HG02943 (cell line): ENCODE measurements around the gene PSME1.

Experiments
- ATAC-seq: cut with Tn5 transposase; IDR thresholded peaks from one replicate; pipeline ENCODE4 v1.9.1; 2021; ENCODE audit warnings: mild to moderate bottlenecking, low read depth, moderate library complexity; ENCODE audit not compliant: unreplicated experiment

PSME1 gene

GRCh38 chr14:24135834-24136683 is at the start of gene PSME1:
TSS of gene PSME1 (plus strand) at chr14:24136194. CDS start at chr14:24136263, 69 bp downstream.
- peak; percentile 79 for ATAC-seq

- ATAC-seq = no peak
Observed at GRCh38 chr14:24087004-24087403, 49.0 kb upstream of the PSME1 start.

- no peak for ATAC-seq
Observed at GRCh38 chr14:24088095-24088494, 47.9 kb upstream of the PSME1 start.

- no peak for ATAC-seq
Observed at GRCh38 chr14:24089890-24090289, 46.1 kb upstream of the PSME1 start.

- ATAC-seq = no peak
Observed at GRCh38 chr14:24092110-24092504, 43.9 kb upstream of the PSME1 start.

GRCh38 chr14:24092505-24093206 is 43.3 kb upstream of the PSME1 start:
- ATAC-seq = no peak

- ATAC-seq = no peak
Observed at GRCh38 chr14:24093207-24093900, 42.6 kb upstream of the PSME1 start.

GRCh38 chr14:24093901-24094840 is 41.8 kb upstream of the PSME1 start, which contains the start of gene PCK2:
TSS of gene PCK2 (plus strand) at chr14:24094311. CDS start at chr14:24094406, 95 bp downstream.
- ATAC-seq = peak; percentile 48

GRCh38 chr14:24094841-24095270 is 41.1 kb upstream of the PSME1 start:
- ATAC-seq = no peak

GRCh38 chr14:24095271-24096068 is 40.5 kb upstream of the PSME1 start:
- ATAC-seq = peak; percentile 67

GRCh38 chr14:24096545-24097181 is 39.3 kb upstream of the PSME1 start:
- ATAC-seq = no peak

GRCh38 chr14:24098229-24098926 is 37.6 kb upstream of the PSME1 start:
- ATAC-seq = no peak

- no peak for ATAC-seq
Observed at GRCh38 chr14:24098927-24099813, 36.8 kb upstream of the PSME1 start.

GRCh38 chr14:24100197-24100981 is 35.6 kb upstream of the PSME1 start:
- ATAC-seq = no peak

GRCh38 chr14:24100982-24101494 is 35.0 kb upstream of the PSME1 start:
- ATAC-seq = no peak
